OCI-LY7 (cell line): ENCODE measurements around the gene NRROS.
"Not testable (repeated sequence)": the region's sequence is repeated elsewhere in the genome, so short reads cannot be mapped to it uniquely, and the experiment has no call there.

ENCODE experiments used
- CTCF ChIP-seq: fragments of 200-600 bp; sonication (generic); conservative IDR thresholded peaks from 2 replicates; pipeline ENCODE4 v1.5.1; 2014; ENCODE audit warnings: mild to moderate bottlenecking, antibody characterized with exemption, low read length, moderate library complexity, mixed read lengths
- EZH2phosphoT487 ChIP-seq: fragments of 200-600 bp; sonication (generic); IDR thresholded peaks from 2 replicates; pipeline ENCODE4 v1.6.1; 2018; ENCODE audit warnings: low read depth, borderline replicate concordance, mild to moderate bottlenecking, mixed run types, antibody characterized with exemption, low read length, moderate library complexity, mixed read lengths

GRCh38 chr3:196619627-196620026 lies 19.9 kb upstream of the NRROS start:
- not testable (repeated sequence) for TF ChIP-seq CTCF, EZH2phosphoT487
